Hepatocyte (in vitro differentiated cells): Measurements from ENCODE around the gene TRMT44. TPM values are rescaled to one million over a fixed set of nuclear protein-coding genes. Genes with fewer than 3 reads are reported as not detected.

Experiments used
- DNase-seq: peaks from one replicate; pipeline ENCODE4 v3.0.0-alpha.2; 2016; ENCODE audit warnings: low spot score
- H2AFZ ChIP-seq: fragments of 200-600 bp; sonication (generic); 2 replicates; pipeline ENCODE4 v1.6.0; 2016; ENCODE audit warnings: antibody characterized with exemption, mild to moderate bottlenecking
- H3K27ac ChIP-seq: fragments of 200-600 bp; sonication (generic); 2 replicates; pipeline ENCODE4 v1.5.1; 2016; ENCODE audit warnings: mild to moderate bottlenecking
- H3K27me3 ChIP-seq: fragments of 200-600 bp; sonication (generic); 2 replicates; pipeline ENCODE4 v1.6.1; 2016
- H3K36me3 ChIP-seq: fragments of 200-600 bp; sonication (generic); replicated peaks from 2 replicates; pipeline ENCODE4 v1.5.1; 2016; ENCODE audit warnings: low read depth; ENCODE audit not compliant: insufficient read depth
- H3K4me1 ChIP-seq: fragments of 200-600 bp; sonication (generic); 2 replicates; pipeline ENCODE4 v1.5.1; 2016; ENCODE audit warnings: mild to moderate bottlenecking, moderate library complexity; ENCODE audit not compliant: insufficient read depth
- H3K4me2 ChIP-seq: fragments of 200-600 bp; sonication (generic); 2 replicates; pipeline ENCODE4 v1.6.0; 2016
- H3K4me3 ChIP-seq: fragments of 200-600 bp; sonication (generic); 2 replicates; pipeline ENCODE4 v1.5.1; 2016; ENCODE audit warnings: mild to moderate bottlenecking
- H3K79me2 ChIP-seq: fragments of 200-600 bp; sonication (generic); 2 replicates; pipeline ENCODE4 v1.6.0; 2017; ENCODE audit warnings: mild to moderate bottlenecking
- H3K9me2 ChIP-seq: fragments of 200-600 bp; sonication (generic); replicated peaks from 2 replicates; pipeline ENCODE4 v1.6.0; 2017; ENCODE audit warnings: mild to moderate bottlenecking; ENCODE audit not compliant: insufficient read depth
- H3K9me3 ChIP-seq: fragments of 200-600 bp; sonication (generic); 2 replicates; pipeline ENCODE4 v1.5.1; 2016; ENCODE audit warnings: low read depth, mild to moderate bottlenecking
- H4K20me1 ChIP-seq: fragments of 200-600 bp; sonication (generic); 2 replicates; pipeline ENCODE4 v1.6.0; 2016; ENCODE audit warnings: mild to moderate bottlenecking; ENCODE audit not compliant: insufficient read depth, poor library complexity, severe bottlenecking
- EZH2 ChIP-seq: fragments of 200-600 bp; sonication (generic); IDR thresholded peaks from 2 replicates; pipeline ENCODE4 v1.6.1; 2016; ENCODE audit warnings: antibody characterized with exemption, mild to moderate bottlenecking, borderline replicate concordance
- EZH2phosphoT487 ChIP-seq: fragments of 200-600 bp; sonication (generic); IDR thresholded peaks from one replicate; pipeline ENCODE4 v1.6.1; 2018; ENCODE audit warnings: antibody characterized with exemption, mild to moderate bottlenecking, low read depth, moderate library complexity; ENCODE audit not compliant: unreplicated experiment, severe bottlenecking
- WGBS: methylation state at CpG from one replicate; pipeline ENCODE4 v1.1.6; 2016; ENCODE audit warnings: low lambda C conversion rate; ENCODE audit errors: missing lambda C conversion rate; 5-methylcytosine and 5-hydroxymethylcytosine counted together
- polyA plus RNA-seq: library from polyadenylated mRNA; unstranded; fragments of >200 nt; fragmentation: Nextera tagmentation; extraction: Ambion mirVana; gene quantifications from 2 replicates; pipeline ENCODE4 v1.2.1, GENCODE V29; 2016
- total RNA-seq: library from RNA; depleted of rRNA; stranded (reverse); fragments of >200 nt; gene quantifications from 2 replicates; pipeline ENCODE4 v1.2.3, GENCODE V29; 2014
- TF ChIP-seq, protein P1 (sequence below): fragments of 200-600 bp; sonication (generic); IDR thresholded peaks from 2 replicates; pipeline ENCODE4 v1.5.1; 2016; ENCODE audit warnings: antibody characterized with exemption, mild to moderate bottlenecking; ENCODE audit not compliant: poor library complexity

The TRMT44 gene
- total and polyA plus RNA-seq, 2 experiments from 2014 or later, result 8.2 to 13.2 TPM

DNA sequence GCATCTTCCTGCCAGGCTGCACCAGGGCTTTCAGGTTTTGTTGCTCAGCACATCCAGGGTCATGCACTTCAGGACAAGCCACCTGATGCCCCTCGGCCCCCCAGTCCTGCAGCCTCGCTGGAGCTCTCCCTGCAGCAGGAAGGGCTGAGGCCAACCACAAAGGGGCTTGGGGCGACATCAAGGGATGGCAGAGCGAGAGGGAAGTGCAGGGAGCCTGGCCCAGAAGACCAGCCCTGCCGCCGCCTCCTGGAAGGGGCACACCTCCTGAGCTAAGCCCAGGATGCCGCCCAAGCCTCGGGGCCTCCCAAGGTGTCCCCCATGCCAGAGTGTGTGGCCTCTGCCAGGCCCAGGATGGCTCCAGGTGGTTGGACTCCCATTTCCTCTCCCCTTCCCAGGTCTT, 37.1 kb downstream of the TRMT44 start:
- H4K20me1 ChIP-seq, result no peaks in the 10 kb centered on the region
- H3K4me3 ChIP-seq, result no peak overlapping the region
- WGBS, result 100% methylated on average over 8 of the region's 8 CpGs
- no peak overlapping the region for H3K27ac ChIP-seq
- H3K79me2 ChIP-seq, result no peaks in the 10 kb centered on the region
- H3K9me3 ChIP-seq, result no peaks in the 10 kb centered on the region
- no peaks in the 10 kb centered on the region for H3K36me3 ChIP-seq
- H3K9me2 ChIP-seq, result no peaks in the 10 kb centered on the region
- TF ChIP-seq EZH2, result no peak
- TF ChIP-seq, protein P1, sequence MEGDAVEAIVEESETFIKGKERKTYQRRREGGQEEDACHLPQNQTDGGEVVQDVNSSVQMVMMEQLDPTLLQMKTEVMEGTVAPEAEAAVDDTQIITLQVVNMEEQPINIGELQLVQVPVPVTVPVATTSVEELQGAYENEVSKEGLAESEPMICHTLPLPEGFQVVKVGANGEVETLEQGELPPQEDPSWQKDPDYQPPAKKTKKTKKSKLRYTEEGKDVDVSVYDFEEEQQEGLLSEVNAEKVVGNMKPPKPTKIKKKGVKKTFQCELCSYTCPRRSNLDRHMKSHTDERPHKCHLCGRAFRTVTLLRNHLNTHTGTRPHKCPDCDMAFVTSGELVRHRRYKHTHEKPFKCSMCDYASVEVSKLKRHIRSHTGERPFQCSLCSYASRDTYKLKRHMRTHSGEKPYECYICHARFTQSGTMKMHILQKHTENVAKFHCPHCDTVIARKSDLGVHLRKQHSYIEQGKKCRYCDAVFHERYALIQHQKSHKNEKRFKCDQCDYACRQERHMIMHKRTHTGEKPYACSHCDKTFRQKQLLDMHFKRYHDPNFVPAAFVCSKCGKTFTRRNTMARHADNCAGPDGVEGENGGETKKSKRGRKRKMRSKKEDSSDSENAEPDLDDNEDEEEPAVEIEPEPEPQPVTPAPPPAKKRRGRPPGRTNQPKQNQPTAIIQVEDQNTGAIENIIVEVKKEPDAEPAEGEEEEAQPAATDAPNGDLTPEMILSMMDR, result no peak
- TF ChIP-seq EZH2phosphoT487, result no peak
- H3K27me3 ChIP-seq, result no peaks in the 10 kb centered on the region
- no peak for DNase-seq
- H3K4me1 ChIP-seq, result peaks cover 19% of the 10 kb centered on the region
- H2AFZ ChIP-seq, result no peak overlapping the region
- no peak overlapping the region for H3K4me2 ChIP-seq

DNA sequence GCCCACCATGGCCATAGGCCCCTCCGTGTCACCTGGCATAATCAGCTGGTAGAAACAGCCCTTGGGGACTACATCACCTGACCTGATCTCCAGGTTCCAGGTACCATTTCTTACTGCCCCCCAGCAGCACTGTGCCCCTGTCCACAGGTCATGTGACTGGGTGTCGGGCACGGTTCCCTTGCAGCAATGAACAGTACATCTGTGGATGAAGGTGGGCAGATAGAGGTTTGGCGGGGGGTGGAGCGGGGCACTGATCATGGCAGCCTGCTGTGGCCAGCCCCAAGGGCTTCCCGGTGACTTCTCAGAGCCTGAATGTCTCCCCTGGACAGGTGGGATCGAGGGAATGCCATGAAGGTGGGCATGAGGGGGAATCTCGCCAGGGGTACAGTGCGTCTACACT, 37.8 kb downstream of the TRMT44 start:
- Histone ChIP-seq H3K4me1 (peaks cover 12% of the 10 kb centered on the region), H3K36me3 (no peaks in the 10 kb centered on the region), H3K27ac (no peak overlapping the region), H4K20me1 (no peaks in the 10 kb centered on the region), H3K27me3 (no peaks in the 10 kb centered on the region), H3K4me3 (no peak overlapping the region), H2AFZ (no peak overlapping the region), H3K9me3 (no peaks in the 10 kb centered on the region), H3K4me2 (no peak overlapping the region), H3K9me2 (no peaks in the 10 kb centered on the region), H3K79me2 (no peaks in the 10 kb centered on the region)
- TF ChIP-seq EZH2phosphoT487, result no peak
- TF ChIP-seq EZH2, result no peak
- TF ChIP-seq, protein P1, result no peak
- no peak for DNase-seq
- WGBS, result 97% methylated on average over 9 of the region's 9 CpGs

DNA sequence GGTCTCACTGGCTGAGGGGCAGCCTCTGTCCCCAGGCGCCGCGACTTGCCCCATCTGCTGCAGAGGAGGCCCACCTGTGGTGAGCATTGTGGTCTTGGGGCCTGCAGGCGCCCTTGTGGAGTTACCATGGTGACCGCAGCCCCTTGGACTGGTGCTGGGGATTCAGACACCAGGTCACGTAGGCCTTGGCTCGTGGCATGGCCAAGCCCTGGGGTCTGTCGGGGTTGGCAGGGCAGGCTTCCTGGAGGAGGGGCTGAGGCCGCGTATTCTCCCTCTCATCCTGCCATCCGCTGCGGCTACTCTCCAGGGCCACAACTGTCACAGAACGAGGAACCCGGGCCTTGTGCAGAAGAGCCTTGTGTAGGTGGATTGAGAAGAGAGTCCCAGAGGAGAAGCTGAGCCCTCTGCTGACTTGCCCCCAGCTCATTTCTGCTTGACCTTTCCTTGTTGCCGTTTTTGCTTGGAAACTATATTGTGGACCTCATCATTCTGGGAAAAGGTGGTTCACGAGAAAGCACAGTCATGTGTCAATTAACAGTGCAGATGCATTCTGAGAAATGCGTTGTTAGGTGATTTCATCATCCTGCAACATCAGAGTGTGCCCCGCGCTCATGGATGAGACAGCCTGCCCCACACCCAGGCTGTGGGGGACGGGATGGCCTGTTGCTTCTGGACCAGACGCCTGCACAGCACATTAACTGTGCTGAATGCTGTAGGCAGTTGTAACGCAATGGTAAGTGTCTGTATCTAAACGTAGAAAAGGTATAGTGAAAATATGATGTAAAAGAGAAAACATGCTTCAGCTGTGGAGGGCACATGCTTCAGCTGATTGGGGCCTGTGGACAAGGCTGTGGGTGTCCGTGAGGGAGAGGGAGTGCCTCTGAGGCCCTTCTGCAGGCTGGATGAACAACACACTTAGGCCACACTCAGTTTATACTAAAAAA, 38.5 kb downstream of the TRMT44 start:
- Histone ChIP-seq H3K27ac (no peak overlapping the region), H3K36me3 (no peaks in the 10 kb centered on the region), H3K79me2 (no peaks in the 10 kb centered on the region), H3K9me2 (no peaks in the 10 kb centered on the region), H3K27me3 (no peaks in the 10 kb centered on the region), H2AFZ (no peak overlapping the region), H4K20me1 (no peaks in the 10 kb centered on the region), H3K4me3 (no peak overlapping the region), H3K4me2 (no peak overlapping the region), H3K4me1 (peaks cover 6% of the 10 kb centered on the region), H3K9me3 (no peaks in the 10 kb centered on the region)
- TF ChIP-seq, protein P1, result no peak
- TF ChIP-seq EZH2 (no peak), EZH2phosphoT487 (no peak)
- DNase-seq, result no peak
- 91% methylated on average over 24 of the region's 24 CpGs for WGBS
